Mucosa of rectum (tissue), 2 donors: ENCODE results near the gene FST.

Source experiments
- H3K27ac ChIP-seq, 2 donors: one replicate each; pipeline ENCODE4 v1.7.0; 2013; ENCODE audit warnings: inconsistent platforms in 2 of 2, low read depth in 2 of 2, low read length in 2 of 2
- H3K27me3 ChIP-seq, 2 donors: one replicate each; pipeline ENCODE4 v1.7.0; 2013; ENCODE audit warnings: low read length in 2 of 2; ENCODE audit not compliant: control insufficient read depth in 2 of 2, insufficient read depth in 2 of 2
- H3K36me3 ChIP-seq, 2 donors: one replicate each; pipeline ENCODE4 v1.7.0; 2013; ENCODE audit warnings: low read length in 2 of 2; ENCODE audit not compliant: control insufficient read depth in 2 of 2, insufficient read depth in 2 of 2
- H3K4me1 ChIP-seq, 2 donors: one replicate each; pipeline ENCODE4 v1.7.0; 2013; ENCODE audit warnings: low read length in 2 of 2, mild to moderate bottlenecking in 1 of 2; ENCODE audit not compliant: control insufficient read depth in 2 of 2, insufficient read depth in 2 of 2
- H3K4me3 ChIP-seq, 2 donors: one replicate each; pipeline ENCODE4 v1.7.0; 2013; ENCODE audit warnings: low read length in 2 of 2
- H3K9ac ChIP-seq, 2 donors: one replicate each; pipeline ENCODE4 v1.7.0; 2013; ENCODE audit warnings: low read length in 2 of 2, low read depth in 1 of 2, mild to moderate bottlenecking in 1 of 2
- H3K9me3 ChIP-seq, 2 donors: one replicate each; pipeline ENCODE4 v1.7.0; 2013; ENCODE audit warnings: low read length in 2 of 2; ENCODE audit not compliant: control insufficient read depth in 2 of 2
- donor health status: healthy.
- donor health status: Normal muscosa, but diverticular disease.

FST gene

DNA sequence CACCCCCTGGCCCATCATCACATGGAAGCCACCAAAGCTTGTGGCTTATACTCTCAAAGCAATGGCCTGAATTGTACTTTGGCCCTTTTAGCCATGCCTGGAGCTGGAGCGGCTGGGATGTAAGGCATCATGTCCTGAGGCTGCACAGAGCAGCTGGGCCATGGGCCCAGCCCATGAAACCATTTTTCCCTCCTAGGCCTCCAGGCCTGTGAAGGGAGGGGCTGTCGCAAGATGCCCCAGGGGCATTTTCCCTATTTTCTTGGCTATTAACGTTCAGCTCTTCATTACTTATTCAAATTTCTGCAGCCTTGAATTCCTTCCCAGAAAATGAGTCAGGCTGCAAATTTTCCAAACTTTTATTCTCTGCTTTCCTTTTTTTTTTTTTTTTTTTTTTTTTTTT is 27.7 kb downstream of the FST start:
- peaks cover 0 to 4% of the 10 kb centered on the region in 2 donors for H3K9me3 ChIP-seq
- no peaks in the 10 kb centered on the region for H3K36me3 ChIP-seq
- no peak overlapping the region for H3K27ac ChIP-seq
- no peak overlapping the region for H3K4me3 ChIP-seq
- no peak overlapping the region for H3K9ac ChIP-seq
- peaks cover 0 to 8% of the 10 kb centered on the region in 2 donors for H3K27me3 ChIP-seq
- no peaks in the 10 kb centered on the region for H3K4me1 ChIP-seq

DNA sequence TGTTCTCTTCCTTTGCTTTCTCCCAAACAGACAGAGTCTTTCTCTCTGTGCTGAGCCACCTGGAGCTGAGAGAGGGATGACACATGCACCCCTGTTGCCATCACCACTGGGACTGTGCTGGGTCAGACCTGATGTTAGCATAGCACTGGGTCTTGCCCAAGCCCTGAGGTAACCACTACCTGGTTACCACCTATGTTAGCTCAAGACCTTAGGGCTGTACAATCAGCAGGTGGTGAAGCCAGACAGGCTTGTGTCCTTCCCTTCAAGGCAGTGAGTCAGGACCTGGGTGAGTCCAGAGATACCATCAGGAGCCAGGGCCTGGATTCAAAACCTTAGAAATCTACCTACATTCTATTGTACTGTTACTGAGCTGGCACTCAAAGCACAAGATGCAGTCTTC is 32.1 kb downstream of the FST start:
- Histone ChIP-seq H3K4me1 (no peaks in the 10 kb centered on the region), H3K4me3 (no peak overlapping the region), H3K36me3 (no peaks in the 10 kb centered on the region), H3K9me3 (peaks cover 0 to 4% of the 10 kb centered on the region in 2 donors), H3K27me3 (no peaks in the 10 kb centered on the region), H3K27ac (no peak overlapping the region), H3K9ac (no peak overlapping the region)

DNA sequence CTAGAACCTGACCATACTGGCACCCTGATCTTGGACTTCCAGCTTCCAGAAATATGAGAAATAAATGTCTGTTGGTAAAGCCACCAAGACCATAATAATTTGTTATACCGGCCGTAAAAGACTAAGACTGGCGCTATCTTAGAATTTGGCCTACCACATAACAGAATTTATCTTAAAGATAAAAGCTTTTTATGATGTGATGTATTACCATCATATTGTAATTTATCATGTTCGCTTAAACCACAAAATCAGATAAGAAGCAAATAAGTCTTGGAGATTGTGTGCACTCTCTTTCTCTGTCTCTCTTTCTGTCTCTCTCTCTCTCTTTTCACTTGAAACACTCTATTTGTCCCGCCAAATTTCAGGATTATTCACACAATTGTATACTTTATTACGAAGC is 35.6 kb downstream of the FST start:
- Histone ChIP-seq H3K4me3 (no peak overlapping the region), H3K9me3 (no peaks in the 10 kb centered on the region), H3K36me3 (no peaks in the 10 kb centered on the region), H3K27ac (no peak overlapping the region), H3K9ac (no peak overlapping the region), H3K27me3 (peaks cover 0 to 3% of the 10 kb centered on the region in 2 donors), H3K4me1 (no peaks in the 10 kb centered on the region)

DNA sequence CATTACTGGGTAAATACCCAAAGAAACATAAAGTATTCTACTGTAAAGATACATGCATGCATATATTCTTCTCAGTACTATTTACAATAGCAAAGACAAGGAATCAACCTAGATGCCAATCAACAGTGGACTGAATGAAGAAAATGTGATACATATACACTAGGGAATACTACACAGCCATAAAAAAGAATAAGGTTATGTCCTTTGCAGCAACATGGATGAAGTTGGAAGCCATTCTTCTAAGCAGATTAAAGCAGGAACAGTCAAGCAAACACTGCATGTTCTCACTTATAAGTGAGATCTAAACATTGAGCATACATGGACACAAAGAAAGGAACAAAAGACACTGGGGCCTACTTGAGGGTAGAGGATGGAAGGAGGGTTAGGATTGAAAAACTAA is 40.4 kb downstream of the FST start:
- Histone ChIP-seq H3K4me3 (no peak overlapping the region), H3K9ac (no peak overlapping the region), H3K36me3 (no peaks in the 10 kb centered on the region), H3K9me3 (no peaks in the 10 kb centered on the region), H3K27me3 (peaks cover 0 to 3% of the 10 kb centered on the region in 2 donors), H3K4me1 (no peaks in the 10 kb centered on the region), H3K27ac (no peak overlapping the region)
